ENCODE results near the gene TMC3. TPM values are rescaled to one million over a fixed set of nuclear protein-coding genes. Genes with fewer than 3 reads are reported as not detected.

TMC3 gene
- total and polyA plus RNA-seq, 10 of the 15 experiments (the other 5 are each of a cell fraction or from before 2014, with no cell fraction given): 0.03 to 0.04 (median 0.04) TPM; not detected in 7

- RAD21 ChIA-PET (ENCODE audit: unreplicated experiment): interaction anchor here (0.8 to 2.2 kb wide), 14 partner anchors 10 to 46 kb away, joined by 3 to 31 read pairs (median 6); partner anchors contain the start of gene STARD5
- no TSS peak for BruUV-seq (replicated peaks)
- ATAC-seq: peak; percentile 74
- TF ChIP-seq MYC (IDR thresholded peaks at IDR 0.05; ENCODE audit: insufficient read depth, insufficient read length, insufficient replicate concordance, low read length, severe bottlenecking) (no peak), SPI1 (IDR thresholded peaks at IDR 0.05; ENCODE audit: borderline replicate concordance, insufficient read depth, low read depth, low read length) (peak; percentile 34; the same call in 1 of the 2 replicates), ETV6 (conservative IDR thresholded peaks at IDR 0.05 in 1 of 2, IDR thresholded peaks at IDR 0.05 in 1 of 2; ENCODE audit: borderline replicate concordance in 1 of 2, low read depth in 1 of 2) (peak in 1 of 2 experiments; percentile 26; a peak in 1 of 4 replicates), ATF7 (IDR thresholded peaks at IDR 0.05; ENCODE audit: low read depth) (0 out of 2 replicates have a peak, but pooled peaks have one; percentile 29), HDAC6 (IDR thresholded peaks at IDR 0.05; ENCODE audit: unreplicated experiment) (no peak), MTA3 (IDR thresholded peaks at IDR 0.05; ENCODE audit: borderline replicate concordance, low read length) (peak; percentile 63; the same call in 1 of the 2 replicates), MXI1 (IDR thresholded peaks at IDR 0.05; ENCODE audit: low read depth, low read length) (0 out of 2 replicates have a peak, but pooled peaks have one; percentile 13), HDGF (IDR thresholded peaks at IDR 0.05) (peak; percentile 18; the same call in 1 of the 2 replicates), ASH2L (IDR thresholded peaks at IDR 0.05; ENCODE audit: borderline replicate concordance, low read depth) (no peak), IKZF1 (conservative IDR thresholded peaks at IDR 0.05) (peak; percentile 58; the same call in 1 of the 2 replicates), TCF7 (IDR thresholded peaks at IDR 0.05; ENCODE audit: borderline replicate concordance) (no peak), CHD2 (IDR thresholded peaks at IDR 0.05; ENCODE audit: borderline replicate concordance, low read depth, low read length) (0 out of 2 replicates have a peak, but pooled peaks have one; percentile 14), IKZF2 (IDR thresholded peaks at IDR 0.05) (peak; percentile 27 to 53; a peak in 2 of 4 replicates), ZNF24 (IDR thresholded peaks at IDR 0.05) (peak; percentile 86), CREB1 (IDR thresholded peaks at IDR 0.05; ENCODE audit: low read depth) (0 out of 2 replicates have a peak, but pooled peaks have one; percentile 21), ATF2 (IDR thresholded peaks at IDR 0.05; ENCODE audit: low read length) (0 out of 2 replicates have a peak, but pooled peaks have one; percentile 42), PML (IDR thresholded peaks at IDR 0.05; ENCODE audit: low read length) (peak; percentile 71; the same call in 1 of the 2 replicates)
- TF ChIP-seq, protein P1, sequence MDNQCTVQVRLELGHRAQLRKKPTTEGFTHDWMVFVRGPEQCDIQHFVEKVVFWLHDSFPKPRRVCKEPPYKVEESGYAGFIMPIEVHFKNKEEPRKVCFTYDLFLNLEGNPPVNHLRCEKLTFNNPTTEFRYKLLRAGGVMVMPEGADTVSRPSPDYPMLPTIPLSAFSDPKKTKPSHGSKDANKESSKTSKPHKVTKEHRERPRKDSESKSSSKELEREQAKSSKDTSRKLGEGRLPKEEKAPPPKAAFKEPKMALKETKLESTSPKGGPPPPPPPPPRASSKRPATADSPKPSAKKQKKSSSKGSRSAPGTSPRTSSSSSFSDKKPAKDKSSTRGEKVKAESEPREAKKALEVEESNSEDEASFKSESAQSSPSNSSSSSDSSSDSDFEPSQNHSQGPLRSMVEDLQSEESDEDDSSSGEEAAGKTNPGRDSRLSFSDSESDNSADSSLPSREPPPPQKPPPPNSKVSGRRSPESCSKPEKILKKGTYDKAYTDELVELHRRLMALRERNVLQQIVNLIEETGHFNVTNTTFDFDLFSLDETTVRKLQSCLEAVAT (IDR thresholded peaks at IDR 0.05): peak; percentile 44; the same call in 1 of the 2 replicates
- TF ChIP-seq, protein P2, sequence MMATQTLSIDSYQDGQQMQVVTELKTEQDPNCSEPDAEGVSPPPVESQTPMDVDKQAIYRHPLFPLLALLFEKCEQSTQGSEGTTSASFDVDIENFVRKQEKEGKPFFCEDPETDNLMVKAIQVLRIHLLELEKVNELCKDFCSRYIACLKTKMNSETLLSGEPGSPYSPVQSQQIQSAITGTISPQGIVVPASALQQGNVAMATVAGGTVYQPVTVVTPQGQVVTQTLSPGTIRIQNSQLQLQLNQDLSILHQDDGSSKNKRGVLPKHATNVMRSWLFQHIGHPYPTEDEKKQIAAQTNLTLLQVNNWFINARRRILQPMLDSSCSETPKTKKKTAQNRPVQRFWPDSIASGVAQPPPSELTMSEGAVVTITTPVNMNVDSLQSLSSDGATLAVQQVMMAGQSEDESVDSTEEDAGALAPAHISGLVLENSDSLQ (IDR thresholded peaks at IDR 0.05): peak; percentile 52; the same call in 1 of the 2 replicates
Measured at GRCh38 chr15:81311752-81312464, 62.1 kb downstream of the TMC3 start.

More at GRCh38 chr15:81311752-81312464, 62.1 kb downstream of the TMC3 start:
- in situ Hi-C loops (cut with MboI) (no loop called here), intact Hi-C loops (cut with micrococcal nuclease; ENCODE audit: unreplicated experiment) (no loop called here)
- POLR2A ChIA-PET: interaction anchor here (0.7 to 2.0 kb wide), 6 partner anchors 10 to 19 kb away, joined by 3 to 23 read pairs (median 5); partner anchors contain the start of gene STARD5
- WGBS (ENCODE audit: insufficient coverage, insufficient replicate concordance, low lambda C conversion rate, missing lambda C conversion rate): 76% methylated on average over 10 of the region's 10 CpGs
- Histone ChIP-seq H3K4me3 (no peak overlapping the region), H3K4me1 (ENCODE audit: control insufficient read depth, insufficient read depth, low read length) (peaks cover 36% of the 10 kb centered on the region), H3K9me3 (replicated peaks; ENCODE audit: control insufficient read depth, insufficient read depth, low read length) (no peaks in the 10 kb centered on the region), H4K20me1 (ENCODE audit: control insufficient read depth, insufficient read depth) (no peaks in the 10 kb centered on the region), H3K27ac (ENCODE audit: control insufficient read depth, insufficient read depth) (peak overlapping the region; percentile 61), H3K9ac (ENCODE audit: control insufficient read depth, insufficient read depth, low read length) (peak overlapping the region; percentile 26; the same call in 1 of the 2 replicates), H2AFZ (ENCODE audit: control insufficient read depth, low read depth, low read length) (no peak overlapping the region), H3K36me3 (ENCODE audit: control insufficient read depth in 2 of 2, insufficient read depth in 2 of 2, low read length in 1 of 2) (peaks cover 17 to 42% of the 10 kb centered on the region in 2 experiments), H3K27me3 (replicated peaks in 1 of 2; ENCODE audit: control insufficient read depth in 2 of 2, insufficient read depth in 2 of 2, low read length in 1 of 2) (no peaks in the 10 kb centered on the region), H3K4me2 (ENCODE audit: control insufficient read depth, insufficient read depth) (peak overlapping the region; percentile 11; the same call in 1 of the 2 replicates), H3K79me2 (ENCODE audit: control insufficient read depth, insufficient read depth, low read length) (no peaks in the 10 kb centered on the region)
- CTCF ChIA-PET: interaction anchor here (0.7 to 5.0 kb wide), 13 partner anchors 9 to 321 kb away, joined by 3 to 24 read pairs (median 8); partner anchors contain the start of gene STARD5
- peak; percentile 65 for FAIRE-seq
- SMC1A ChIA-PET (ENCODE audit: uncharacterized antibody, unreplicated experiment): interaction anchor here (0.7 to 3.2 kb wide), 10 partner anchors 11 to 37 kb away, joined by 3 to 55 read pairs (median 6); partner anchors contain the start of gene STARD5
- DNase-seq (ENCODE audit: low read depth, low spot score): no peak
